DND-41 (cell line): ENCODE results near the gene GALP.

Experiments
- CTCF ChIP-seq: IDR thresholded peaks from 2 replicates; pipeline ENCODE4 v1.5.1; 2012; ENCODE audit warnings: borderline replicate concordance, low read length, moderate library complexity, mild to moderate bottlenecking; ENCODE audit not compliant: poor library complexity, severe bottlenecking; ENCODE audit errors: extremely low read depth
- EZH2 ChIP-seq: IDR thresholded peaks from 3 replicates; pipeline ENCODE4 v1.6.1; 2012; ENCODE audit warnings: borderline replicate concordance, low read depth, mild to moderate bottlenecking, moderate library complexity, low read length, inconsistent platforms; ENCODE audit not compliant: severe bottlenecking

- no peak for TF ChIP-seq CTCF
- no peak for TF ChIP-seq EZH2
Measured at GRCh38 chr19:56153507-56153906, 22.3 kb upstream of the GALP start.
